ENCODE measurements around the gene PELO.

PELO gene

DNA sequence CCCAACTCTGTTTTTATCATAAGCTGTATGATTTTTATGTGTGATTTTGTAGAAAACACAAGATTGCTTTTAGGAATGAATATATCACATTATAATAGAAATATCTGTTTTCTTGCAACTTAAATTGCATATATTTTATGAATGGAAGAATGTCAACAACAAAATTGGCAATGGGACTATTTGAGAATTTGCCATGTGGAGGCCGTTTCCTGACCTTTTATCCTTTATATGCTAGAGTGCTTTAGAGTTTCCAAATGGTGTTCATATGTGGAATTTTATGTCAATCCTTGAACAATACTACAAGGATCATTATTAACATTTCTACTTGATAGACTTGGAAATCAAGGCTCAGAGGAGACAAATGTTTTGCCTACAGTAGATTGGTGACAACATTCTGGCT is 34.2 kb downstream of the PELO start:
- no peak overlapping the region for H3K4me3 ChIP-seq (ENCODE audit: control insufficient read depth, low read depth, low read length)
- no peak for TF ChIP-seq CTCF (IDR thresholded peaks at IDR 0.05; ENCODE audit: control insufficient read depth, insufficient read depth, low read depth, low read length, missing control alignments)
- DNase-seq (ENCODE audit: low read depth) = no peak

- DNase-seq (ENCODE audit: low read depth) = no peak
- TF ChIP-seq CTCF (IDR thresholded peaks at IDR 0.05; ENCODE audit: control insufficient read depth, insufficient read depth, low read depth, low read length, missing control alignments) = no peak
- H3K4me3 ChIP-seq (ENCODE audit: control insufficient read depth, low read depth, low read length) = no peak overlapping the region
These were observed 34.7 kb downstream of the PELO start for GRCh38 chr5:52822437-52822836.

DNA sequence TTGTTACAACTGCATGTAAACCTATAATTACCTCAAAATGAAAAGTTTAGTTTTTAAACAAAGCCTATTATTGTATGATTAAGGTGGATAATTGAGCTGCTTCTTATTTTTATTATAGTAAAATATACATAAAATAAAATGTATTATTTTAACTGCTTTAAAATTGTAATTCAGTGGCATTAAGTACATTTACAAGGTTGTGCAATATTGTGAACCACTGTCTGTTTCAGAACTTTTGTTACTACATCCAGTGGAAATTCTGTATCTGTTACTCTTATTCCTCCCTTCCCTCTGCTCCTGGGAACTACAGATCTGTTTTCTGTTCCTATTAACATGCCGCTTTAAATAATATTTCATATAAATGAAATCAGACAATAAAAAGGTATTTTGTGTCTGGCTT is 37.1 kb downstream of the PELO start:
- H3K4me3 ChIP-seq (ENCODE audit: control insufficient read depth, low read depth, low read length) = no peak overlapping the region
- TF ChIP-seq CTCF (IDR thresholded peaks at IDR 0.05; ENCODE audit: control insufficient read depth, insufficient read depth, low read depth, low read length, missing control alignments) = no peak
- no peak for DNase-seq (ENCODE audit: low read depth)

GRCh38 chr5:52825826-52826225 is 38.1 kb downstream of the PELO start:
- no peak for DNase-seq (ENCODE audit: low read depth)
- no peak for TF ChIP-seq CTCF (IDR thresholded peaks at IDR 0.05; ENCODE audit: control insufficient read depth, insufficient read depth, low read depth, low read length, missing control alignments)
- H3K4me3 ChIP-seq (ENCODE audit: control insufficient read depth, low read depth, low read length) = no peak overlapping the region

- no peak for DNase-seq (ENCODE audit: low read depth)
- no peak for TF ChIP-seq CTCF (IDR thresholded peaks at IDR 0.05; ENCODE audit: control insufficient read depth, insufficient read depth, low read depth, low read length, missing control alignments)
- no peak overlapping the region for H3K4me3 ChIP-seq (ENCODE audit: control insufficient read depth, low read depth, low read length)
These were observed 40.1 kb downstream of the PELO start for GRCh38 chr5:52827815-52828214.

DNA sequence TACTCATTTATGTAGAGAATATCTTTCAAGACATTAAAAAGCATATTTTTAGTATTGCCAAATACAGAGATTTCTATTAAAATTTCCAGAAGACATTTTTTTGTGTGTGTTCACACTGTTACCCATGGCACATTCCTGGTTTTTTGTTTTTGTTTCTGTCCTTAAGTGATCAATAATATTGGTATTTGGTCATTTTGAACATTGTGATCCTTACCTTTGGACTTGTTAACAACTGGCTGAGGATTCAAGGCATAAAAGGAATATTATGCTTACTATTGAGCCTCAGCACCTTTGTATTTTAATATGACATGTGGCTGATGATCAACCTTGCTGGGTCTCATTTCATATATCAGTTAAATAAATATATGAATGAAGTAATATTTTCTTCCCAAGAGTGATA is 41.9 kb downstream of the PELO start:
- no peak overlapping the region for H3K4me3 ChIP-seq (ENCODE audit: control insufficient read depth, low read depth, low read length)
- TF ChIP-seq CTCF (IDR thresholded peaks at IDR 0.05; ENCODE audit: control insufficient read depth, insufficient read depth, low read depth, low read length, missing control alignments) = no peak
- no peak for DNase-seq (ENCODE audit: low read depth)

DNA sequence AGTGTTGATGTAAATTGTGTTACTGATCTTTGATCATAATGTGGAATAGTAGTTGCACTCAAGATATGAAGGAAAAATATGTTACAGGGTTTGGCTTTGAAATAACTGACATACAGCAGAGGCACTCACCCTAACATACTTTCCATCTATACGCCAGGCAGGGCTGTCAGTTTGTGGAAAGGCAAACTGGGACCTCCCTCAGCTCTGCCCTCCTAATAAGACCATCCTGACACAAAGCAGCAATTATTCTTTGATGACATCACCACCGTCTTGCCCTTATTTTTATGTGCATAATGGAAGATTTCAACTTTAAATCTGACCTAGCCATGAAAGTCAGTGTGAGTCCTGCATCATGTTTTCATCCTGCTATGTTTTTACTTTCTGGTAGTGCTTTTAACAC is 42.9 kb downstream of the PELO start:
- TF ChIP-seq CTCF (IDR thresholded peaks at IDR 0.05; ENCODE audit: control insufficient read depth, insufficient read depth, low read depth, low read length, missing control alignments) = no peak
- H3K4me3 ChIP-seq (ENCODE audit: control insufficient read depth, low read depth, low read length) = no peak overlapping the region
- DNase-seq (ENCODE audit: low read depth) = no peak
